ENCODE measurements around the gene THBD.

Gene THBD

GRCh38 chr20:23033918-23034317 lies 15.6 kb downstream of the THBD start:
- no peak for DNase-seq

- DNase-seq, result no peak
Observed at GRCh38 chr20:23032750-23033078, 16.8 kb downstream of the THBD start.

GRCh38 chr20:23032056-23032749 lies 17.3 kb downstream of the THBD start:
- DNase-seq, result no peak

- DNase-seq, result no peak
Observed at GRCh38 chr20:23031346-23031745, 18.1 kb downstream of the THBD start.

- no peak for DNase-seq
Observed at GRCh38 chr20:23029324-23029723, 20.1 kb downstream of the THBD start.

- DNase-seq, result no peak
Observed at GRCh38 chr20:23028392-23028791, 21.1 kb downstream of the THBD start.

GRCh38 chr20:23027721-23028120 lies 21.8 kb downstream of the THBD start:
- DNase-seq, result peak; percentile 66

GRCh38 chr20:23025503-23025902 lies 24.0 kb downstream of the THBD start:
- peak; percentile 91 for DNase-seq

GRCh38 chr20:23024701-23025100 lies 24.8 kb downstream of the THBD start:
- no peak for DNase-seq

GRCh38 chr20:23023621-23024177 lies 25.8 kb downstream of the THBD start:
- no peak for DNase-seq

- DNase-seq, result no peak
Observed at GRCh38 chr20:23022849-23023248, 26.6 kb downstream of the THBD start.

GRCh38 chr20:23021951-23022350 lies 27.5 kb downstream of the THBD start:
- no peak for DNase-seq

GRCh38 chr20:23021541-23021940 lies 27.9 kb downstream of the THBD start:
- peak; percentile 33 for DNase-seq

- DNase-seq, result no peak
Observed at GRCh38 chr20:23020230-23021018, 29.0 kb downstream of the THBD start.

GRCh38 chr20:23019403-23019802 lies 30.1 kb downstream of the THBD start:
- no peak for DNase-seq

- no peak for DNase-seq
Observed at GRCh38 chr20:23018941-23019340, 30.5 kb downstream of the THBD start.

- no peak for DNase-seq
Observed at GRCh38 chr20:23018432-23018831, 31.0 kb downstream of the THBD start.

- no peak for DNase-seq
Observed at GRCh38 chr20:23017516-23017915, 32.0 kb downstream of the THBD start.

GRCh38 chr20:23013429-23013828 lies 36.0 kb downstream of the THBD start:
- no peak for DNase-seq

GRCh38 chr20:23011008-23011721 lies 38.3 kb downstream of the THBD start:
- no peak for DNase-seq

- no peak for DNase-seq
Observed at GRCh38 chr20:23010096-23010495, 39.4 kb downstream of the THBD start.

- DNase-seq, result no peak
Observed at GRCh38 chr20:23009636-23010035, 39.8 kb downstream of the THBD start.

- no peak for DNase-seq
Observed at GRCh38 chr20:23008667-23009066, 40.8 kb downstream of the THBD start.

Measured in GF-D8 (cell line).